B cell (primary cell): ENCODE data around the gene ROR2.

Source experiments
- EZH2 ChIP-seq: IDR thresholded peaks from 2 replicates; pipeline ENCODE4 v1.6.1; 2012; ENCODE audit warnings: borderline replicate concordance, low read depth, mild to moderate bottlenecking, moderate library complexity, low read length; ENCODE audit not compliant: insufficient read depth, poor library complexity, severe bottlenecking
- TF ChIP-seq, protein P1 (sequence below): fragments of 200-600 bp; IDR thresholded peaks from one replicate; pipeline ENCODE4 v1.8.0; 2022; ENCODE audit warnings: antibody characterized with exemption, mild to moderate bottlenecking

DNA sequence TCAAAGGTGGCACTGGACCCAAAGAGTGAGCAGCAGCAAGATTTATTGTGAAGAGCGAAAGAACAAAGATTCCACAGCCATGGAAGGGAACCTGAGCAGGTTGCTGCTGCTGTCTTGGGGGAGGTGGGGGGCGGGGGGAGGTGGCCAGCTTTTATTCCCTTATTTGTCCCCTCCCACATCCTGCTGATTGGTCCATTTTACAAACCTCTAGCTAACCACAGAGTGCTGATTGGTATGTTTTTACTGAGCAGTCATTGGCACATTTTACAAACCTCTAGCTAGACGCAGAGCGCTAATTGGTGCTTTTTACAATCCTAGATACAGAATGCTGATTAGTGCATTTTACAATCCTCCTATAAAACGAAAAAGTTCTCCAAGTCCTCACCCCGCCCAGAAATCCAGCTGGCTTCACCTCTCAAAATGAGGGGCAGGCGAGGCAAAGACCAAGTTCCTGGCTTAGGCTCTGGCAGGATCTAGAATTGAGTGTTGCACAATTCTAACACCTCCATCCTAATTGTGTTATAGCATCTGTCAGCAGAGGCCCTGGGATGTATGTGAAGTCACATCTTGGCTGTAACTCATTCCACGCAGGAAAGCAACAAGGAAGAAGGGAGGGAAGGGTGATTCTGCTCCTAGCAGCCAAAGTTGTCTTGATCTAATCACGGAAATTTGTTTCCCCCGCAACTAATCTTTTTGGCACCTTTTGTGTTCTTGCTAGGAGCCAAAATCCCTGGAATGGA, 34.3 kb downstream of the ROR2 start:
- TF ChIP-seq, protein P1, sequence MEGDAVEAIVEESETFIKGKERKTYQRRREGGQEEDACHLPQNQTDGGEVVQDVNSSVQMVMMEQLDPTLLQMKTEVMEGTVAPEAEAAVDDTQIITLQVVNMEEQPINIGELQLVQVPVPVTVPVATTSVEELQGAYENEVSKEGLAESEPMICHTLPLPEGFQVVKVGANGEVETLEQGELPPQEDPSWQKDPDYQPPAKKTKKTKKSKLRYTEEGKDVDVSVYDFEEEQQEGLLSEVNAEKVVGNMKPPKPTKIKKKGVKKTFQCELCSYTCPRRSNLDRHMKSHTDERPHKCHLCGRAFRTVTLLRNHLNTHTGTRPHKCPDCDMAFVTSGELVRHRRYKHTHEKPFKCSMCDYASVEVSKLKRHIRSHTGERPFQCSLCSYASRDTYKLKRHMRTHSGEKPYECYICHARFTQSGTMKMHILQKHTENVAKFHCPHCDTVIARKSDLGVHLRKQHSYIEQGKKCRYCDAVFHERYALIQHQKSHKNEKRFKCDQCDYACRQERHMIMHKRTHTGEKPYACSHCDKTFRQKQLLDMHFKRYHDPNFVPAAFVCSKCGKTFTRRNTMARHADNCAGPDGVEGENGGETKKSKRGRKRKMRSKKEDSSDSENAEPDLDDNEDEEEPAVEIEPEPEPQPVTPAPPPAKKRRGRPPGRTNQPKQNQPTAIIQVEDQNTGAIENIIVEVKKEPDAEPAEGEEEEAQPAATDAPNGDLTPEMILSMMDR, result no peak
- TF ChIP-seq EZH2, result no peak
